HepG2 (cell line): ENCODE measurements around the gene SDK1. TPM values are rescaled to one million over a fixed set of nuclear protein-coding genes. Genes with fewer than 3 reads are reported as not detected.

Experiments
- ATAC-seq: fragments of 200-7000 bp; cut with Tn5 transposase; 3 replicates; pipeline ENCODE4 v1.9.1; 2020; ENCODE audit warnings: mild to moderate bottlenecking, moderate library complexity
- BruUV-seq: library from RNA; stranded (reverse); fragments of 400-500 nt; replicated peaks from 2 replicates; lab custom pipeline; 2021; lab: Mats Ljungman, UMichigan
- CTCF ChIA-PET: fragments of 300-600 bp; formaldehyde crosslinking; extraction: SDS; loops from one replicate; lab custom pipeline; 2021; ENCODE audit warnings: low total read pairs, inconsistent platforms, low intra/inter-chr PET ratio; lab: Yijun Ruan, JAX
- POLR2A ChIA-PET: fragments of 350-600 bp; sonication (Branson Sonifier 250); formaldehyde crosslinking; loops from one replicate; lab custom pipeline; 2020; ENCODE audit warnings: antibody characterized with exemption, inconsistent platforms; lab: Yijun Ruan, JAX
- DNase-seq: peaks from one replicate; pipeline ENCODE4 v3.0.0-alpha.2; 2015; ENCODE audit warnings: low spot score
- FAIRE-seq: peaks from 3 replicates; lab custom pipeline; 2011; peaks lifted over from hg19 to GRCh38; lab: Jason Lieb, UNC
- H2AFZ ChIP-seq: one replicate; pipeline ENCODE4 v1.6.1; 2011; ENCODE audit warnings: low read length, inconsistent platforms
- H3K27ac ChIP-seq: fragments of 300-600 bp; 3 replicates; pipeline ENCODE4 v1.8.0; 2011; ENCODE audit warnings: mixed run types, mild to moderate bottlenecking, mixed read lengths, low read length, inconsistent platforms; ENCODE audit not compliant: insufficient read depth; ENCODE audit errors: extremely low read length
- H3K27me3 ChIP-seq, 2 experiments: fragments of 200-600 bp in 1 of 2; 2 replicates in 1 of 2; 3 replicates in 1 of 2; pipeline versions ENCODE4 v1.6.0 to v1.8.0; 2011; ENCODE audit warnings: low read length in 2 of 2, mild to moderate bottlenecking in 2 of 2, moderate library complexity in 2 of 2, inconsistent platforms in 1 of 2; ENCODE audit not compliant: insufficient read depth in 2 of 2, control insufficient read depth in 1 of 2
- H3K36me3 ChIP-seq, 2 experiments: fragments of 200-600 bp in 1 of 2; replicated peaks in 1 of 2; 2 replicates in 1 of 2; 3 replicates in 1 of 2; pipeline versions ENCODE4 v1.5.1 to v1.8.0; 2011; ENCODE audit warnings: low read length in 2 of 2, inconsistent platforms in 1 of 2; ENCODE audit not compliant: insufficient read depth in 2 of 2, control insufficient read depth in 1 of 2
- H3K4me1 ChIP-seq: 2 replicates; pipeline ENCODE4 v1.5.1; 2012; ENCODE audit warnings: low read length, inconsistent platforms; ENCODE audit not compliant: insufficient read depth
- H3K4me2 ChIP-seq: 2 replicates; pipeline ENCODE4 v1.6.0; 2011; ENCODE audit warnings: low read depth, low read length, inconsistent platforms
- H3K4me3 ChIP-seq, 3 experiments: fragments of 200-600 bp in 1 of 3; sonication (generic), shearing (Covaris generic) in 1 of 3; replicated peaks in 1 of 3; 2 replicates each; pipeline ENCODE4 v1.5.1; 2011 to 2016; ENCODE audit warnings: low read length in 3 of 3, inconsistent platforms in 2 of 3, low read depth in 2 of 3, mild to moderate bottlenecking in 2 of 3, control low read depth in 1 of 3, mixed read lengths in 1 of 3; ENCODE audit not compliant: insufficient read depth in 1 of 3
- H3K79me2 ChIP-seq: one replicate; pipeline ENCODE4 v1.6.1; 2011; ENCODE audit warnings: low read length, inconsistent platforms; ENCODE audit not compliant: insufficient read depth
- H3K9ac ChIP-seq: 2 replicates; pipeline ENCODE4 v1.6.0; 2011; ENCODE audit warnings: mild to moderate bottlenecking, low read depth, low read length, inconsistent platforms; ENCODE audit not compliant: insufficient read depth
- H3K9me3 ChIP-seq: 2 replicates; pipeline ENCODE4 v1.5.1; 2012; ENCODE audit warnings: mild to moderate bottlenecking, low read length
- H4K20me1 ChIP-seq: 2 replicates; pipeline ENCODE4 v1.6.0; 2011; ENCODE audit warnings: inconsistent platforms, mild to moderate bottlenecking, low read length, moderate library complexity; ENCODE audit not compliant: insufficient read depth
- ARNT ChIP-seq: fragments of 450-650 bp; IDR thresholded peaks from 2 replicates; pipeline ENCODE4 v1.6.1; 2017
- PREB ChIP-seq: sonication (generic); formaldehyde crosslinking; IDR thresholded peaks from 2 replicates; pipeline ENCODE4 v1.4.0; 2020; ENCODE audit warnings: missing genetic modification reagents
- ZBTB3 ChIP-seq: sonication (generic); formaldehyde crosslinking; IDR thresholded peaks from 2 replicates; pipeline ENCODE4 v1.4.0; 2020; ENCODE audit warnings: low read depth, mild to moderate bottlenecking, moderate library complexity, missing genetic modification reagents, borderline replicate concordance
- ZBTB33 ChIP-seq: sonication (generic); formaldehyde crosslinking; IDR thresholded peaks from 2 replicates; pipeline ENCODE4 v1.4.0; 2020; ENCODE audit warnings: missing genetic modification reagents
- ZNF234 ChIP-seq: sonication (generic); formaldehyde crosslinking; conservative IDR thresholded peaks from 2 replicates; pipeline ENCODE4 v1.5.1; 2020; ENCODE audit warnings: mild to moderate bottlenecking, missing genetic modification reagents
- ZNF326 ChIP-seq: sonication (generic); formaldehyde crosslinking; IDR thresholded peaks from 2 replicates; pipeline ENCODE4 v1.4.0; 2020; ENCODE audit warnings: missing genetic modification reagents, borderline replicate concordance
- ZNF354B ChIP-seq: sonication (generic); formaldehyde crosslinking; IDR thresholded peaks from 2 replicates; pipeline ENCODE4 v1.8.0; 2022; ENCODE audit warnings: mild to moderate bottlenecking, missing genetic modification reagents
- ZNF567 ChIP-seq: sonication (generic); formaldehyde crosslinking; IDR thresholded peaks from 2 replicates; pipeline ENCODE4 v1.8.1; 2023; ENCODE audit warnings: mild to moderate bottlenecking, missing genetic modification reagents, borderline replicate concordance
- WGBS: methylation state at CpG from one replicate; pipeline ENCODE4 v1.1.6; 2017; ENCODE audit warnings: low lambda C conversion rate; 5-methylcytosine and 5-hydroxymethylcytosine counted together
- in situ Hi-C: cut with HindIII; loops from 2 replicates; pipeline ENCODE4 v1.10.0; 2017; ENCODE audit warnings: low pct_unique_long_range_greater_than_20kb; ENCODE audit not compliant: extremely low pct_ligation_motif_present
- intact Hi-C: fragments of 100-400 bp; cut with micrococcal nuclease; formaldehyde crosslinking; loops from one replicate; pipeline ENCODE4 v1.10.0; 2022; ENCODE audit not compliant: unreplicated experiment
- polyA plus RNA-seq, 8 experiments: library from polyadenylated mRNA; depleted of rRNA in 3 of 8; stranded (reverse) in 7 of 8; unstranded in 1 of 8; fragments of >200 nt; fragmentation: Illumina TruSeq in 4 of 8; extraction: Trizol in 4 of 8; gene quantifications; 2 replicates each; pipeline versions ENCODE4 v1.2.1 to v1.2.3, GENCODE V29; 2011 to 2016; ENCODE audit warnings: low read depth in 4 of 8, missing spikeins in 1 of 8, mixed read lengths in 1 of 8; ENCODE audit not compliant: insufficient read depth in 1 of 8
- total RNA-seq, 5 experiments: library from RNA; depleted of rRNA; stranded (reverse); fragments of >200 nt; fragmentation: Illumina TruSeq; extraction: Trizol; gene quantifications; 2 replicates each; pipeline ENCODE4 v1.2.3, GENCODE V29; 2016; ENCODE audit warnings: low read depth in 1 of 5

SDK1 gene
- total and polyA plus RNA-seq, 2 of the 13 experiments (the other 11 are each of a cell fraction or from before 2014, with no cell fraction given): 0.35 to 2.4 TPM

GRCh38 chr7:3832199-3832598, 531.1 kb downstream of the SDK1 start:
- no TSS peak for BruUV-seq
- H2AFZ ChIP-seq: no peak overlapping the region
- in situ Hi-C loops: no loop called here
- ChIA-PET CTCF (no interaction called here), POLR2A (no interaction called here)
- H3K36me3 ChIP-seq: no peaks in the 10 kb centered on the region
- intact Hi-C loops: no loop called here
- H3K9me3 ChIP-seq: no peaks in the 10 kb centered on the region
- H3K4me3 ChIP-seq: no peak overlapping the region
- no peaks in the 10 kb centered on the region for H3K79me2 ChIP-seq
- H3K27me3 ChIP-seq: no peaks in the 10 kb centered on the region; a peak in 1 of 5 replicates
- H3K4me2 ChIP-seq: no peak overlapping the region
- no peak for FAIRE-seq
- no peaks in the 10 kb centered on the region for H3K4me1 ChIP-seq
- no peak overlapping the region for H3K27ac ChIP-seq
- no peak for DNase-seq
- WGBS: 78% methylated on average over 4 of the region's 4 CpGs
- TF ChIP-seq ZNF234 (CRISPR knock-in tag) (no peak), ZNF354B (CRISPR knock-in tag) (no peak), ZNF326 (CRISPR knock-in tag) (no peak), ZBTB3 (CRISPR knock-in tag) (no peak), PREB (no peak), ARNT (no peak)
- no peaks in the 10 kb centered on the region for H4K20me1 ChIP-seq
- ATAC-seq: no peak
- no peak overlapping the region for H3K9ac ChIP-seq

- DNase-seq (no peak), FAIRE-seq (no peak), ATAC-seq (no peak)
- TF ChIP-seq ZBTB33 (CRISPR knock-in tag): no peak
- TF ChIP-seq ZNF567 (CRISPR knock-in tag): no peak
- Histone ChIP-seq H3K4me3 (no peak overlapping the region), H3K79me2 (no peaks in the 10 kb centered on the region), H3K4me1 (no peaks in the 10 kb centered on the region), H3K27me3 (no peaks in the 10 kb centered on the region; a peak in 1 of 5 replicates), H2AFZ (no peak overlapping the region), H3K27ac (no peak overlapping the region), H3K4me2 (no peak overlapping the region), H3K36me3 (no peaks in the 10 kb centered on the region), H3K9me3 (no peaks in the 10 kb centered on the region), H3K9ac (no peak overlapping the region), H4K20me1 (no peaks in the 10 kb centered on the region)
- in situ Hi-C loops (no loop called here), intact Hi-C loops (no loop called here)
- 93% methylated on average over 8 of the region's 8 CpGs for WGBS
- ChIA-PET POLR2A (no interaction called here), CTCF (no interaction called here)
- no TSS peak for BruUV-seq
Observed at GRCh38 chr7:3835109-3835508, 534.1 kb downstream of the SDK1 start.
